A549 (cell line): ENCODE results near the gene ADCY7.

Experiments
- BHLHE40 ChIP-seq: IDR thresholded peaks from 2 replicates; pipeline ENCODE4 v1.6.1; 2012; ENCODE audit warnings: low read depth, low read length, inconsistent platforms
- EP300 ChIP-seq, 2 experiments: fragments of >200 bp; sonication (Bioruptor Twin); formaldehyde crosslinking; IDR thresholded peaks; 2 replicates in 1 of 2; 3 replicates in 1 of 2; pipeline ENCODE4 v1.6.1; 2016 to 2017
- MAFK ChIP-seq: fragments of 450-650 bp; IDR thresholded peaks from 2 replicates; pipeline ENCODE4 v1.6.1; 2014; ENCODE audit not compliant: partially characterized antibody
- PBX3 ChIP-seq: IDR thresholded peaks from 2 replicates; pipeline ENCODE4 v1.6.1; 2012
- PHF8 ChIP-seq: fragments of 200-600 bp; sonication (generic); IDR thresholded peaks from 2 replicates; pipeline ENCODE4 v1.6.1; 2016; ENCODE audit warnings: low read depth, mild to moderate bottlenecking, antibody characterized with exemption, moderate library complexity, borderline replicate concordance
- POLR2A ChIP-seq: IDR thresholded peaks from 2 replicates; pipeline ENCODE4 v1.6.1; 2012; ENCODE audit warnings: mild to moderate bottlenecking, low read length
- RARB ChIP-seq: fragments of 250-450 bp; sonication (Bioruptor Pico); IDR thresholded peaks from 2 replicates; pipeline ENCODE4 v1.8.0; 2021; ENCODE audit warnings: mild to moderate bottlenecking, moderate library complexity
- RFX5 ChIP-seq: fragments of 450-650 bp; IDR thresholded peaks from 2 replicates; pipeline ENCODE4 v1.7.1; 2014; ENCODE audit warnings: antibody characterized with exemption, mild to moderate bottlenecking, moderate library complexity
- SMC3 ChIP-seq: fragments of >200 bp; sonication (Bioruptor Twin); formaldehyde crosslinking; IDR thresholded peaks from 3 replicates; pipeline ENCODE4 v1.6.1; 2018; ENCODE audit warnings: inconsistent platforms
- TP53 ChIP-seq: fragments of 250-450 bp; sonication (Bioruptor Pico); IDR thresholded peaks from 2 replicates; pipeline ENCODE4 v1.5.0; 2021; ENCODE audit warnings: mild to moderate bottlenecking, moderate library complexity
- USF2 ChIP-seq: fragments of 450-650 bp; IDR thresholded peaks from 2 replicates; pipeline ENCODE4 v1.6.1; 2014; ENCODE audit warnings: antibody characterized with exemption
- TF ChIP-seq, protein P1 (sequence below): fragments of >200 bp; sonication (Bioruptor Twin); formaldehyde crosslinking; IDR thresholded peaks from 3 replicates; pipeline ENCODE4 v1.5.1; 2016
- TF ChIP-seq, protein P2 (sequence below): fragments of 200-600 bp; sonication (generic); IDR thresholded peaks from 2 replicates; pipeline ENCODE4 v1.6.1; 2016; ENCODE audit warnings: antibody characterized with exemption, mild to moderate bottlenecking, moderate library complexity

GRCh38 chr16:50323335-50324011 is 57.1 kb downstream of the ADCY7 start:
- TF ChIP-seq TP53 (CRISPR knock-in tag) (no peak), RFX5 (no peak), SMC3 (peak; percentile 34; the same call in 2 of the 3 replicates), BHLHE40 (no peak), POLR2A (no peak), USF2 (no peak), EP300 (IDR thresholded peaks at IDR 0.05) (no peak), RARB (CRISPR knock-in tag) (no peak), PHF8 (no peak), MAFK (no peak), PBX3 (no peak)
- TF ChIP-seq, protein P1, sequence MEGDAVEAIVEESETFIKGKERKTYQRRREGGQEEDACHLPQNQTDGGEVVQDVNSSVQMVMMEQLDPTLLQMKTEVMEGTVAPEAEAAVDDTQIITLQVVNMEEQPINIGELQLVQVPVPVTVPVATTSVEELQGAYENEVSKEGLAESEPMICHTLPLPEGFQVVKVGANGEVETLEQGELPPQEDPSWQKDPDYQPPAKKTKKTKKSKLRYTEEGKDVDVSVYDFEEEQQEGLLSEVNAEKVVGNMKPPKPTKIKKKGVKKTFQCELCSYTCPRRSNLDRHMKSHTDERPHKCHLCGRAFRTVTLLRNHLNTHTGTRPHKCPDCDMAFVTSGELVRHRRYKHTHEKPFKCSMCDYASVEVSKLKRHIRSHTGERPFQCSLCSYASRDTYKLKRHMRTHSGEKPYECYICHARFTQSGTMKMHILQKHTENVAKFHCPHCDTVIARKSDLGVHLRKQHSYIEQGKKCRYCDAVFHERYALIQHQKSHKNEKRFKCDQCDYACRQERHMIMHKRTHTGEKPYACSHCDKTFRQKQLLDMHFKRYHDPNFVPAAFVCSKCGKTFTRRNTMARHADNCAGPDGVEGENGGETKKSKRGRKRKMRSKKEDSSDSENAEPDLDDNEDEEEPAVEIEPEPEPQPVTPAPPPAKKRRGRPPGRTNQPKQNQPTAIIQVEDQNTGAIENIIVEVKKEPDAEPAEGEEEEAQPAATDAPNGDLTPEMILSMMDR = peak; percentile 40; the same call in 2 of the 3 replicates
- TF ChIP-seq, protein P2, sequence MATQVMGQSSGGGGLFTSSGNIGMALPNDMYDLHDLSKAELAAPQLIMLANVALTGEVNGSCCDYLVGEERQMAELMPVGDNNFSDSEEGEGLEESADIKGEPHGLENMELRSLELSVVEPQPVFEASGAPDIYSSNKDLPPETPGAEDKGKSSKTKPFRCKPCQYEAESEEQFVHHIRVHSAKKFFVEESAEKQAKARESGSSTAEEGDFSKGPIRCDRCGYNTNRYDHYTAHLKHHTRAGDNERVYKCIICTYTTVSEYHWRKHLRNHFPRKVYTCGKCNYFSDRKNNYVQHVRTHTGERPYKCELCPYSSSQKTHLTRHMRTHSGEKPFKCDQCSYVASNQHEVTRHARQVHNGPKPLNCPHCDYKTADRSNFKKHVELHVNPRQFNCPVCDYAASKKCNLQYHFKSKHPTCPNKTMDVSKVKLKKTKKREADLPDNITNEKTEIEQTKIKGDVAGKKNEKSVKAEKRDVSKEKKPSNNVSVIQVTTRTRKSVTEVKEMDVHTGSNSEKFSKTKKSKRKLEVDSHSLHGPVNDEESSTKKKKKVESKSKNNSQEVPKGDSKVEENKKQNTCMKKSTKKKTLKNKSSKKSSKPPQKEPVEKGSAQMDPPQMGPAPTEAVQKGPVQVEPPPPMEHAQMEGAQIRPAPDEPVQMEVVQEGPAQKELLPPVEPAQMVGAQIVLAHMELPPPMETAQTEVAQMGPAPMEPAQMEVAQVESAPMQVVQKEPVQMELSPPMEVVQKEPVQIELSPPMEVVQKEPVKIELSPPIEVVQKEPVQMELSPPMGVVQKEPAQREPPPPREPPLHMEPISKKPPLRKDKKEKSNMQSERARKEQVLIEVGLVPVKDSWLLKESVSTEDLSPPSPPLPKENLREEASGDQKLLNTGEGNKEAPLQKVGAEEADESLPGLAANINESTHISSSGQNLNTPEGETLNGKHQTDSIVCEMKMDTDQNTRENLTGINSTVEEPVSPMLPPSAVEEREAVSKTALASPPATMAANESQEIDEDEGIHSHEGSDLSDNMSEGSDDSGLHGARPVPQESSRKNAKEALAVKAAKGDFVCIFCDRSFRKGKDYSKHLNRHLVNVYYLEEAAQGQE = no peak
